Breast epithelium (tissue), 3 donors: Measurements from ENCODE around the gene REELD1.

Source experiments
- CTCF ChIP-seq, 3 donors: fragments of 450-650 bp; IDR thresholded peaks; one replicate each; pipeline ENCODE4 v1.5.1; 2016 to 2017; ENCODE audit warnings: antibody characterized with exemption in 3 of 3, mild to moderate bottlenecking in 3 of 3, moderate library complexity in 3 of 3
- POLR2AphosphoS5 ChIP-seq, 3 donors: sonication (generic); formaldehyde crosslinking; IDR thresholded peaks; one replicate each; pipeline ENCODE4 v1.6.1; 2017; ENCODE audit warnings: antibody characterized with exemption in 3 of 3

GRCh38 chr4:146224326-146224966 is 10.1 kb downstream of the REELD1 start:
- TF ChIP-seq CTCF (IDR thresholded peaks at IDR 0.05) (no peak), POLR2AphosphoS5 (IDR thresholded peaks at IDR 0.05) (no peak)
